Measurements from ENCODE around the gene KLHL1.

DNA sequence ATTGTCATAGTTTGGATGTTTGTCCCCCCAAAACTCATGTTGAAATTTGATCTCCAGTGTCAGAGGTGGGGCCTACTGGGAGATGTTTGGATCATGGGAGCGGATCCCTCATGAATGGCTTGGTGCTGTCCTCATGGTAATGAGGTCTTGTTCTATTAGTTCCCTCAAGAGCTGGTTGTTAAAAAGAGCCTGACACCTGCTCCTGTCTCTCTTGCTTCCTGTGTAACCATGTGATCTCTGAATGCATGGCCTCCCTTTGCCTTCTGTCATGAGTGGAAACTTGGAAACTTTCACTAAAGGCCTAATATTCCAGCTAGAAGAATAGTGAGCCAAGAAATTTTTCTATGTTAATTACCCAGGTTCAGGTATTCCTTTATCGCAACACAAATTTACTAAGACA lies 312.0 kb downstream of the KLHL1 start:
- TF ChIP-seq ZNF761 (CRISPR knock-in tag; conservative IDR thresholded peaks at IDR 0.05) (no peak), E2F2 (CRISPR knock-in tag; IDR thresholded peaks at IDR 0.05; ENCODE audit: borderline replicate concordance) (no peak), RERE (CRISPR knock-in tag; IDR thresholded peaks at IDR 0.05; ENCODE audit: low read depth) (no peak), KDM1A (CRISPR knock-in tag; IDR thresholded peaks at IDR 0.05) (no peak), NR3C1 (CRISPR knock-in tag; IDR thresholded peaks at IDR 0.05) (no peak), ZNF207 (IDR thresholded peaks at IDR 0.05; ENCODE audit: borderline replicate concordance) (no peak), ZNF503 (CRISPR knock-in tag; IDR thresholded peaks at IDR 0.05) (no peak), KDM2A (CRISPR knock-in tag; IDR thresholded peaks at IDR 0.05; ENCODE audit: borderline replicate concordance, low read depth) (no peak), TBP (CRISPR knock-in tag; IDR thresholded peaks at IDR 0.05) (no peak), ZNF580 (CRISPR knock-in tag; IDR thresholded peaks at IDR 0.05; ENCODE audit: borderline replicate concordance, low read depth) (no peak), SAFB2 (CRISPR knock-in tag; IDR thresholded peaks at IDR 0.05; ENCODE audit: borderline replicate concordance, low read depth) (no peak)
- TF ChIP-seq, protein P1, sequence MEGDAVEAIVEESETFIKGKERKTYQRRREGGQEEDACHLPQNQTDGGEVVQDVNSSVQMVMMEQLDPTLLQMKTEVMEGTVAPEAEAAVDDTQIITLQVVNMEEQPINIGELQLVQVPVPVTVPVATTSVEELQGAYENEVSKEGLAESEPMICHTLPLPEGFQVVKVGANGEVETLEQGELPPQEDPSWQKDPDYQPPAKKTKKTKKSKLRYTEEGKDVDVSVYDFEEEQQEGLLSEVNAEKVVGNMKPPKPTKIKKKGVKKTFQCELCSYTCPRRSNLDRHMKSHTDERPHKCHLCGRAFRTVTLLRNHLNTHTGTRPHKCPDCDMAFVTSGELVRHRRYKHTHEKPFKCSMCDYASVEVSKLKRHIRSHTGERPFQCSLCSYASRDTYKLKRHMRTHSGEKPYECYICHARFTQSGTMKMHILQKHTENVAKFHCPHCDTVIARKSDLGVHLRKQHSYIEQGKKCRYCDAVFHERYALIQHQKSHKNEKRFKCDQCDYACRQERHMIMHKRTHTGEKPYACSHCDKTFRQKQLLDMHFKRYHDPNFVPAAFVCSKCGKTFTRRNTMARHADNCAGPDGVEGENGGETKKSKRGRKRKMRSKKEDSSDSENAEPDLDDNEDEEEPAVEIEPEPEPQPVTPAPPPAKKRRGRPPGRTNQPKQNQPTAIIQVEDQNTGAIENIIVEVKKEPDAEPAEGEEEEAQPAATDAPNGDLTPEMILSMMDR (CRISPR knock-in tag; IDR thresholded peaks at IDR 0.05), result no peak
